HUES6 (cell line): ENCODE measurements around the gene CACNB1.

Experiments used
- H3K27ac ChIP-seq: 2 replicates; pipeline ENCODE4 v1.7.0; 2013; ENCODE audit warnings: low read depth, mild to moderate bottlenecking, low read length, inconsistent platforms
- H3K27me3 ChIP-seq: 2 replicates; pipeline ENCODE4 v1.6.1; 2013; ENCODE audit warnings: low read length; ENCODE audit not compliant: control insufficient read depth, insufficient read depth
- H3K36me3 ChIP-seq: 2 replicates; pipeline ENCODE4 v1.6.1; 2013; ENCODE audit warnings: low read length; ENCODE audit not compliant: control insufficient read depth, insufficient read depth
- H3K4me1 ChIP-seq: 2 replicates; pipeline ENCODE4 v1.6.1; 2013; ENCODE audit warnings: low read length; ENCODE audit not compliant: control insufficient read depth, insufficient read depth
- H3K4me3 ChIP-seq: 2 replicates; pipeline ENCODE4 v1.5.1; 2013; ENCODE audit warnings: low read depth, low read length
- H3K9ac ChIP-seq: one replicate; pipeline ENCODE4 v1.6.1; 2013; ENCODE audit warnings: mild to moderate bottlenecking, low read length
- H3K9me3 ChIP-seq: 2 replicates; pipeline ENCODE4 v1.6.1; 2013; ENCODE audit warnings: low read depth, low read length; ENCODE audit not compliant: control insufficient read depth, insufficient read depth

CACNB1 gene

DNA sequence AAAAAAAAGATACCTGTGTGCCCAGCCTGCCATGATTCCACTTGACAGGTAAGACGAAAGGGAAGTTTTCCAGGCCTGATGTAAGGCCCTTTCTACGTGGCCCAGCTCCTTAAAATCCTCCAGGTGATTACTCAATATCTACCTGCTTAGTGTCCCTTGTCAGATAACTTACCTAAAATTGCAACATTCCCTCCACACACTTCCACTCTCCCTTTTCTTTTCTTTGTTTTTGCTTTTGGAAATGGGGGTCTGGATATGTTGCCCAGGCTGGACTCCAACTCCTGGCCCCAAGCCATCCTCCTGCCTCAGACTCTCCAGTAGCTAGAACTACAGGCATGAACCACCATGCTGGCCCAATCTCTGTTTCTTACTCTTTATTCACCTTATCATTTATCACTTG lies 38.8 kb downstream of the CACNB1 start:
- Histone ChIP-seq H3K9me3 (no peaks in the 10 kb centered on the region), H3K27me3 (no peaks in the 10 kb centered on the region), H3K9ac (no peak overlapping the region), H3K4me1 (0 out of 2 replicates have a peak, but pooled peaks cover 3% of the 10 kb centered on the region), H3K4me3 (no peak overlapping the region), H3K27ac (no peak overlapping the region), H3K36me3 (no peaks in the 10 kb centered on the region)

DNA sequence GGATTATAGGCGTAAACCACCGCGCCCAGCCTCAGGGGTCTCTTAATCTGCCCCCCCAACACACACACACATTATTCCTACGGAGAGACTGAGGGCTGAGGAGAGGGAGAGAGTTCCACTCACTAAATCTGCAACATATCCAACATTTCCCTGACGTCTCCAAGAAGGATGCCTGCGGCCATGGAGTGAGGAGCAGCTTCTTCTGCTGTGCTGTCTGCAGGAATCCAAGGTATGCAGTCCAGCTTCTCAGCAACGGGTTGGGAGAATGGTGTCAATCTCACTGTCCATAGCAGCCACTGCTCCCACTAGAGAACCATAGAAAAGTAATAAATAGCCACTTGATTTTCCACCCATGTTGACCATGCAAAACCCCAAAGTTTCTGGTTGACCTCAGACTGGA lies 41.0 kb downstream of the CACNB1 start:
- no peak overlapping the region for H3K9ac ChIP-seq
- no peak overlapping the region for H3K4me3 ChIP-seq
- H3K4me1 ChIP-seq, result peaks cover 3% of the 10 kb centered on the region; the same call in 1 of the 2 replicates
- no peaks in the 10 kb centered on the region for H3K36me3 ChIP-seq
- H3K27ac ChIP-seq, result no peak overlapping the region
- no peaks in the 10 kb centered on the region for H3K9me3 ChIP-seq
- H3K27me3 ChIP-seq, result peaks cover 10% of the 10 kb centered on the region

GRCh38 chr17:39155654-39156053 lies 41.8 kb downstream of the CACNB1 start:
- no peak overlapping the region for H3K27ac ChIP-seq
- no peak overlapping the region; the same call in 1 of the 2 replicates for H3K4me3 ChIP-seq
- peaks cover 3% of the 10 kb centered on the region; the same call in 1 of the 2 replicates for H3K4me1 ChIP-seq
- no peaks in the 10 kb centered on the region for H3K36me3 ChIP-seq
- peaks cover 17% of the 10 kb centered on the region for H3K27me3 ChIP-seq
- no peaks in the 10 kb centered on the region for H3K9me3 ChIP-seq
- no peak overlapping the region for H3K9ac ChIP-seq

- H3K9ac ChIP-seq, result peak overlapping the region; percentile 66
Measured at GRCh38 chr17:39153599-39154051, 43.8 kb downstream of the CACNB1 start.

GRCh38 chr17:39151943-39152818 lies 45.3 kb downstream of the CACNB1 start:
- Histone ChIP-seq H3K27me3 (peaks cover 35% of the 10 kb centered on the region), H3K9me3 (no peaks in the 10 kb centered on the region), H3K27ac (no peak overlapping the region), H3K9ac (no peak overlapping the region), H3K4me1 (peaks cover 3% of the 10 kb centered on the region; the same call in 1 of the 2 replicates), H3K4me3 (peak overlapping the region; percentile 95), H3K36me3 (no peaks in the 10 kb centered on the region)

More at GRCh38 chr17:39153599-39154051, 43.8 kb downstream of the CACNB1 start:
- H3K27me3 ChIP-seq, result peaks cover 35% of the 10 kb centered on the region
- H3K4me1 ChIP-seq, result peaks cover 3% of the 10 kb centered on the region; the same call in 1 of the 2 replicates
- H3K4me3 ChIP-seq, result peak overlapping the region; percentile 95
- H3K27ac ChIP-seq, result no peak overlapping the region
- H3K9me3 ChIP-seq, result no peaks in the 10 kb centered on the region
- no peaks in the 10 kb centered on the region for H3K36me3 ChIP-seq

GRCh38 chr17:39151150-39151942 lies 46.1 kb downstream of the CACNB1 start, which contains the start of gene PLXDC1:
PLXDC1 (minus strand) TSS chr17:39151637; CDS start chr17:39151437, 200 bp downstream.
- H3K4me3 ChIP-seq, result peak within 1 kb of the TSS; percentile 95
- H3K36me3 ChIP-seq, result no peaks in the 10 kb centered on the region
- no peak within 1 kb of the TSS for H3K27ac ChIP-seq
- no peak within 1 kb of the TSS for H3K9ac ChIP-seq
- no peaks in the 10 kb centered on the region for H3K9me3 ChIP-seq
- peaks cover 3% of the 10 kb centered on the region; the same call in 1 of the 2 replicates for H3K4me1 ChIP-seq
- H3K27me3 ChIP-seq, result peaks cover 35% of the 10 kb centered on the region

GRCh38 chr17:39150795-39151149 lies 46.7 kb downstream of the CACNB1 start:
- Histone ChIP-seq H3K9ac (no peak overlapping the region), H3K9me3 (no peaks in the 10 kb centered on the region), H3K27ac (no peak overlapping the region), H3K27me3 (peaks cover 35% of the 10 kb centered on the region), H3K4me1 (peaks cover 3% of the 10 kb centered on the region; the same call in 1 of the 2 replicates), H3K36me3 (no peaks in the 10 kb centered on the region), H3K4me3 (peak overlapping the region; percentile 56)

DNA sequence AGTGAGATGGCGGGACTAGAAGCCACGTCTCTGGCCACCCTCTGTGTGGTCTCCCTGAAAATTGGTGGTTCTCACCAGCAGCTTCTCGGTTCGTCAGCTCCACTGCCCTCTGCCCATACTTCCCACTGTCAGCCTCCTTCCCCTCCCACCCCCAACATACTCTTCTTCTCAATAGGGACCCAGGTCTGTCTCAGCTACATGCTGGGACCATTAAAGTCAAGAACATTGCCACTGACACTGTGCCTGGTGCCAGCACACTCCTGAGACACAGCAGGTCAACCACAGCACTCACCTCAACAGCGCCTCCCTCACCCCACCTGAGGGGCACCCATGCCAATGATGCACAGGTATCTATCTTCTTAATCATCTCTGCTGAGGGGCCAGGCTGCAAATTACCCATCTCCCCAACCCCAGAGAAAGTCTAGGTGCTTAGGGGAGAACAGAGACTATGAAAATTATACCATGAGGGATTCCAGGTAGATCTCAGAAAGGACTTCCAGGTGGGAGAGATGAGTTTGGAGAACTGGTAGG lies 47.3 kb downstream of the CACNB1 start:
- H3K9ac ChIP-seq, result no peak overlapping the region
- no peak overlapping the region for H3K4me3 ChIP-seq
- no peak overlapping the region for H3K27ac ChIP-seq
- no peaks in the 10 kb centered on the region for H3K9me3 ChIP-seq
- no peaks in the 10 kb centered on the region; the same call in 1 of the 2 replicates for H3K4me1 ChIP-seq
- no peaks in the 10 kb centered on the region for H3K36me3 ChIP-seq
- peaks cover 35% of the 10 kb centered on the region for H3K27me3 ChIP-seq

- peaks cover 35% of the 10 kb centered on the region for H3K27me3 ChIP-seq
- H3K4me1 ChIP-seq, result no peaks in the 10 kb centered on the region; the same call in 1 of the 2 replicates
- H3K9ac ChIP-seq, result no peak overlapping the region
- no peaks in the 10 kb centered on the region for H3K9me3 ChIP-seq
- no peak overlapping the region for H3K4me3 ChIP-seq
- no peak overlapping the region for H3K27ac ChIP-seq
- no peaks in the 10 kb centered on the region for H3K36me3 ChIP-seq
Measured at GRCh38 chr17:39147221-39148185, 50.0 kb downstream of the CACNB1 start.

DNA sequence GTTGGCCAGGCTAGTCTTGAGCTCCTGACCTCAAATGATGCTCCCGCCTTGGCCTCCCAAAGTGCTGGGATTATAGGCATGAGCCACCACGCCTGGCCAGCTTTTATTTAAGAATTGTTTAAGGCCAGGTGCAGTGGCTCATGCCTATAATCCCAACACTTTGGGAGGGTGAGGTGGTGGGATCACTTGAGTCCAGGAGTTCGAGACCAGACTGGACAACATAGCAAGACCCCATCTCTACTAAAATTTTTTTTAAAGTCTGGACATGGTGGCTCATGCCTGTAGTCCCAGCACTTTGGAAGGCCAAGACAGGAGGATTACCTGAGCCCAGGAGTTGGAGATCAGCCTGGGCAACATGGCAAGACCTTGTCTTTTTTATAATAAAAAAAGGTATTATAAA lies 51.2 kb downstream of the CACNB1 start:
- no peak overlapping the region for H3K4me3 ChIP-seq
- peaks cover 24% of the 10 kb centered on the region for H3K27me3 ChIP-seq
- no peaks in the 10 kb centered on the region for H3K4me1 ChIP-seq
- H3K9me3 ChIP-seq, result peaks cover 2% of the 10 kb centered on the region; the same call in 1 of the 2 replicates
- H3K9ac ChIP-seq, result no peak overlapping the region
- no peaks in the 10 kb centered on the region for H3K36me3 ChIP-seq
- no peak overlapping the region for H3K27ac ChIP-seq
